GM18868 (cell line): Measurements from ENCODE around the gene NINJ1.
"Not testable (repeated sequence)": the region's sequence is repeated elsewhere in the genome, so short reads cannot be mapped to it uniquely, and the experiment has no call there.

Experiments
- ATAC-seq: cut with Tn5 transposase; IDR thresholded peaks from one replicate; pipeline ENCODE4 v1.9.1; 2021; ENCODE audit warnings: mild to moderate bottlenecking, moderate library complexity; ENCODE audit not compliant: unreplicated experiment

NINJ1 gene

DNA sequence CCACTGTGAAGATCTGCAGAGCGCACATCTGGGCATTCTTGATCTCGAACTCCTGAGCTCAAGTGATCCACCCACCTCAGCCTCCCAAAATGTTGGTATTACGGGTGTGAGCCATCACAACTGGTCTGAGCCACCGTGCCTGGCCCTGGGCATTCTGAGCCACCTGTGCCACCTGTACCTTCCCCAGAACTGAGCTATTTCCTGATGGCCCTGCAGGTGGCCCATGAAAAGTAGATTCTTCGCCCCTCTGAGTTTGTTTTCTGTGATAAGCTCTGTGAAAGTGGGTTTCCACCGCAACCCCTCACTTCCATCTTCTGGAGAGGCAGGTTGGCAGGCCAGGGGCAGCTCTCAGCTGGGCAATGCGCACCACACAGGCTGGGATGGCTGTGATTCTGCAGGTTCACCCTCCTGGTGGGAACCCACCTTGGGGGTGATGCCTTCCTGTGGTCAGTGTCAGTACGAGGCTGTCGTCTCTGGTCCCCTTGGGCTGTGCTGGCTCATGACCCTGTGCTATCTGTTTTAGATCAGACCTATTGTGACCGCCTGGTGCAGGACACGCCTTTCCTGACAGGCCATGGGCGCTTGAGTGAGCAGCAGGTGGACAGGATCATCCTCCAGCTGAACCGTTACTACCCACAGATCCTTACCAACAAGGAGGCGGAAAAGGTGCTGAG, 26.8 kb downstream of the NINJ1 start:
- ATAC-seq = no peak

DNA sequence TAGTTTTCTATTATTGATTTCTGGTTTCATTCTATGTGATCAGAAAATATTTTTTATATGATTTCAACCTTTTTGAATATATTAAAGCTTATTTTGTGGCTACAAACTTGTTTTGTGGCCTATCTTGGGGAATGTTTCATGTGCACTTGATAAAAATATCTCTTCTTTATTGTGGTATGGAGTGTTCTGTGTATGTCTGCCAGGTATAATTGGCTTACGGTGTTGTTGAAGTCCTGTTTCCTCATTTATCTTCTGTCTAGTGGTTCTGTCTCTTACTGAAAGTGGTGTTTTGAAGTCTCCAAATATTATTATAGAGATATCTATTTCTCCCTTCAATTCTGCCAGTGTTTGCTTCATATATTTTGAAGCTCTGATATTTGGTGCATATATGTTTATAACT, 28.4 kb downstream of the NINJ1 start:
- no peak for ATAC-seq

DNA sequence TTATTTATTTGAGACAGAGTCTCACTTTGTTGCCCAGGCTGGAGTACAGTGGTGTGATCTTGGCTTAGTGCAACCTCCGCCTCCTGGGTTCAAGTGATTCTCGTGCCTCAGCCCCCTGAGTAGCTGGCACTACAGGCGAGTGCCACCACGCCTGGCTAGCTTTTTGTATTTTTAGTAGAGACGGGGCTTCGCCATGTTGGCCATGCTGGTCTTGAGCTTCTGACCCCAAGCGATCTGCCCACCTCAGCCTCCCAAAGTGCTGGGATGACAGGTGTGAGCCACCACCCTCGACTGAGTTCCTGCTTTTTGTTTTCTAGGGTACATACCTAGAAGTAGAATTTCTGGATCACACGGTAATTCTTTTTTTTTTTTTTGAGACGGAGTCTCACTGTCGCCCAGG, 33.0 kb downstream of the NINJ1 start:
- not testable (repeated sequence) for ATAC-seq

DNA sequence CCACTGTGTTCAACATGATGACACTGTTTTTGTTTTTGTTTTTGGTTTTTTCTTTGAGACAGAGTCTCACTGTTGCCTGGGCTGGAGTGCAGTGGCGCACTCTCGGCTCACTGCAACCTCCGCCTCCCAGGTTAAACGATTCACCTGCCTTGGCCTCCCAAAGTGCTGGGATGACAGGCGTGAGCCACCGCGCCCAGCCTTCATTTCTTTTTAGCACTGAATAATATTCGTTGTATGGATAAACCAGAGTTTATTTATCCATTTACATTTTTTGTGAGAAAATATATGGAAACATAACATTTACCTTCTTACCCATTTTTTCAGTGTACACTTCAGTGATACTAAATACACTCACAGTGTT, 33.8 kb downstream of the NINJ1 start:
- no peak for ATAC-seq

DNA sequence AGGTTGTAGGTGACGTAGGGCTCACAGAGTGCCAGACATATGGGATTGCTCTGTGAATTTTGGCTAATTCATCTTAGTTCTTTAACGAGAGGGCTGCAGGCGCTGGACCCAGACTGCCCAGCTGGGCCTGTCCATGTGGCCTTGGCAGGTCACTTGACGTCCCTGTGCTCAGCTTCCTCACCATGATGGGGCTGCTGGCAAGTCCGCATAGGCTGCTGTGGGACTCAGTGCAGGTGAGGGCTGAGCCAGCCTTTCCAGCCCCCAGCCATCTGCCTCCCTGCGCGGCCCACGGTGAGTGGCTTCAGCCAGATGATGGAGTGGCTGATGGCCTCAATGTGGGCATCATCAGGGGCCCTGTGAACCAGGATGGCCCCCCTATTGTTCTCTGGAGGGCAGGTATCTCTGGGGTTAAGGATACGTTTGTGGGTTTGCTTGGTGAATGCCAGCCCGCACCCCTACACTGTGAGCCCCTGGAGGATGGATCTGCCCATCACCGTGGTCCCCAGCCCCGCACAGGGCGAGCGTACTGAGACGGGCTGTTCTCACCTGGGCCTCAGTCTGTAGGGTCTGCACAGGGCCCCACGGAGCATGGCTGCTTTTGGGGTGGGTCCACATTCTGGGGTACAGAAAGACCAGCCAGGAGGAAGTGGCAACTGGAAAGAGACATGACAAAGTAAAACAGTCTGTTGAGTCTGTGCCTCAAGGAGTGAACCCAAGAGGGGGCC, 34.3 kb downstream of the NINJ1 start:
- ATAC-seq = no peak

DNA sequence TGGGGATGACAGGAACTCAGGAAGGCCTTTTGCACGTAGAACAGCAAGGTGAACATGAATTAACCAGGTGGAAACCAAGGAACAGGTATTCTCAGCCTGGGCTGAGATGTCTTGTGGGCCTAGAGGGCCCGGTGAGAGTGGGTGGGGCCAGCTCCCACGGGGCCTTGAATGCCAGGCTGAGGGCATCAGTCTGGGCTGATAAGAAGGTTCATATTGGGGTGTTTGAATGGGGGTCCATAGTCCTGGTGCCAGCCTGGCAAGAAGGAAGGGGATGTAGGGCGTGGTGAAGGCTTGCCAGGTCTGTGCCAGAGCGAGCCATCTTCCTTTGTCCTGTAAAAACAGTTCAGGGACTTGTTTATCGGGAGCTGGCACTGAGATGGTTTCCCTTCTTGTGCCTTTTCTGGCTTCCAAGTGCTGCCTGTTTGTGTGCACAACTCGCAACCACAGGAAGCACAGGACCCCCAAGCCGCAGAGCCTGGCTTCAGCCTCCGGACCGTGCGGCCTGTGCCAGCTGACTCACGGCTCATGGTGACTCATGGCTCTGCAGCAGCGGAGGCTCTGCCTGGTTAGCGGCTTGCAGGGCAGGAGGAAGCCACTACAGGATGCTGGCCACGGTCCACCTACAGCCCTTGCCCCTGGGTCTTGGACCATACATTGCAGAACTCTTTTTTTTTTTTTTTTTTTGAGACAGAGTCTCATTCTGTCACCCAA, 35.7 kb downstream of the NINJ1 start:
- no peak for ATAC-seq

DNA sequence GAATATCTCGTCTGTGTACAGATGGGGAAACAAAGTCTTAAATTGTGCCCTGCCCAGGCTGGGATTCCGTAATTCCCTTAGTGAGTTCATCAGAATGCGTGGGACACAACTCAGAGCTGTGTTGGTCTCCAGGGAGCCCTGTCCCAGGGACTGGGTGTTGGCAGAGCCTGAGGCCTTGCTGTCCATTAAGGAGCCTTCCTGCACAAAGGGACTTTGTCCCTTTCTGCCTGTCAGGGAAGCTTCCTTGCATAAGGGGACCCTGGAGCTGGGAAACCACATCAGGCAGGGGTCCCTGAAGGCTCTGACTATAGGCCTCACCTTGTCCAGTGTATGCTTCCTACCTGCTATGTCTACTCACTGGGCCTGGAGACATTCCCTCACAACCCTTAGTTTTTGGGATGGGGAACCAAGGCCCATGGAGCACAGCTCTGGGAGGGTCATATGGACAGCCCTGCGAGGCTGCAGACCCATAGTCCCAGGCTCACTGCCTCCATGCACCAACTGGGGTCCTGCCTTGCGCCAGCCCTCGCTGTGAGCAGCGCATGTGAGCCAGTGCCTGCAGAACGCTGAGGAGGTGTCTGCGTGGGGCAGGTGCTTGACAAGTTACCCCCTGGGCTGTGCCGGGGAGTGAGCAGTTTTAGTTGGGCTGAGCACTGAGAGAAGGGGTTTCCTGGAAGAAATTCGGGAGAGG, 36.4 kb downstream of the NINJ1 start:
- no peak for ATAC-seq

DNA sequence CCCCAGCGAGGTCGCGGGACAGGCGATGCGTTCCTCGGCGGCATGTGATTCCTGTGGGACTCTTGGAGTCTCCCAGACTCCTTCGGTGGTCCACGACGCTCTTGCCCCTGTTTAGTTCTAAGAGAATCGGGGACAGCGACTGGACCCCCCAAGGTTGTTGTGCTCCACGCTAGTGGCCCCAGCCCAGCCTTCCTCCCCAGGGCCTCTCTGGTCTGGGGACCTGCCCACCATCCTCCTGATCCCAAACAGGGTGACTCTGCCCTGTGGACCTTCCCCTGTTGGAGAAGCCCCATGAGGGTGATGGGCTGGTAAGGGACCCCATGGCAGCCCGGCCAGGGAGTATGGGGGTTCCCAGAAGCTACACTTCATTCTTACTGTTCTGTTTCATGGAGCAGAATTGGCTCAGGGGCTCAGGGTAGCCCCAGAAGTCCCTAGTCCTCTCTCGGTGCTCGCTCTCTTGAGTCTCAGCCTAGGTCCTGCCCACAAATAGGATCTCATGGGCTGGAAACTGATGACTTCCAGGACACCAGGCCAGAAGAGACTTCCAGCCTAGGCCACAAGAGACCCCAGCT, 37.2 kb downstream of the NINJ1 start:
- ATAC-seq = no peak

DNA sequence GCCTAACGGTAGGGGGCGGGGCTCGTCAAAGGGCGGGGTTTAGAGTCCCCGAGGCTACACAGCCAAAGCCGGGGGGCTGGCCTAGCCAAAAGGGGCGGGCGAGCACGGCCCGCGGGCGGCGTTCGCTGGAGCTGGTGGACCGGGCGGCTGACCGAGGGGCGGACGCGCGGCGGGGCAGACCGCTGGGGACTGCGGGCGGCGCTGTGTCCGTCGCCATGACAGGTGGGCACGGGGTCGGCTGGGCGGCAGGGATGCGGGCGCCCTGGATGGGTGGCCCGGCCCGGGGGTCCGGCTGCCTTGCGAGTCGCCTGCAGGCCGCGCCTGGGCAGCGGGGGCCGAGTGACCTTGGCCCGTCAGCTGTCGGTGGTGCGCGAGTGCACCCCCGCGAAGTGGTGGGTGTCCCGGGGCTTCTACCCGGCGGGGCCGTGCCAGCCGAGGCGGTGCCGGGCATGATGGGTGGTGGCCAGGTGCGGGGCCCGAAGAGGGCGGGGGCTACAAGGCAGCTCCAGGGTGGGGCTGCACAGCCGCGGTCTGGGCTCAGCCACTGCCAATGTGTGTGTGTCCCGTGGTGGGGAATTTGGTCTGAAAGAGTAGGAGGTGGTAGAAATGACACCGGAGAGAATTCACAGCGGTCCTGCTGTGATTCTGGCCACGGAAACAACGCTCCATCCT, 37.8 kb downstream of the NINJ1 start, which contains the start of gene CARD19:
Gene CARD19, plus strand, starts transcription at position 87 of the 672 bp plus-strand sequence. Its CDS starts 129 bp downstream, at position 216.
- ATAC-seq = no peak

DNA sequence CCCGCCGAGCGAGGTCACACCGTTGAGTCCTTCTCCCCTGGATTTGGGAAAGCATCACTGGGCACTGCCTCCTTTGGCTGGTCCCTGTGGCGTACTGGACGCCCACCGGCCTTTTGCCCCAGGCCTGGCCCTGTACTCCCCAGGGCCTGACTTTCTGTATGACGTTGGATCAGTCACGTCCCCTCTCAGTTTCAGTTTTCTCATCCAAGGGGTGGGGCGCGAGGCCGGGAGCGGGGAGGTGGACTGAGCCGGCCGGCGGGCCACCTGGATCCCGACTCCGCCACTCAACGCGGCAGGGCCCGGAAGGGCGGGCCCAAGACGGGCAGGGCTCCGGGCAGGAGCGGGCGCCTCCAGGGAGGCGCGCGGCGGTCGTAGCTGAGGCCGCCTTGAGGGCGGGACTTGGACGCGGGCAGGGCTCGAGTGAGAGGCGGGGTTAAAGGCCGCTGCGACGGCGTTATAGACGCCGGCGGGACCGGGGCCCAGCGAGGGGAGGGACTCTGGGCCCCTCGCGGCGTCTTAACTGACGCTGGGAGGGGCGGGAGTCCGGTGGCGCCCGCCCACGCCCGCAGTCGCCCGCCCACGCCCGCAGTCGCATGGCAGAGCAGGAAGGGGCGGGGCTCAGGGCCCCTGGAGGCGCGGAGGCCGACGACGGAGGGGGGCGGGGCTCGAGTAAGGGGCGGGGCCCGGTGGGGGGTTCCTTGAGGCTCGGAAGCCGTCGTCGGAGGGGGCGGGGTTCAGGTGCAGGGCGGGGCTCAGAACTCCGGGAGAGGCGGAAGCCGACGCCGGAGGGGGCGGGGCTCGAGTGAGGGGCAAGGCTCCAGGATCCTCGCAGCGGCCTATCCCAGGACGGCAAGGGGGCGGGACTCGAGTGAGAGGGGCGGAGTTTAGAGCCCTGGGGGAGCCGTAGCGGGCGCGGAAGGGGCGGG, 38.6 kb downstream of the NINJ1 start:
- ATAC-seq = peak; percentile 64

DNA sequence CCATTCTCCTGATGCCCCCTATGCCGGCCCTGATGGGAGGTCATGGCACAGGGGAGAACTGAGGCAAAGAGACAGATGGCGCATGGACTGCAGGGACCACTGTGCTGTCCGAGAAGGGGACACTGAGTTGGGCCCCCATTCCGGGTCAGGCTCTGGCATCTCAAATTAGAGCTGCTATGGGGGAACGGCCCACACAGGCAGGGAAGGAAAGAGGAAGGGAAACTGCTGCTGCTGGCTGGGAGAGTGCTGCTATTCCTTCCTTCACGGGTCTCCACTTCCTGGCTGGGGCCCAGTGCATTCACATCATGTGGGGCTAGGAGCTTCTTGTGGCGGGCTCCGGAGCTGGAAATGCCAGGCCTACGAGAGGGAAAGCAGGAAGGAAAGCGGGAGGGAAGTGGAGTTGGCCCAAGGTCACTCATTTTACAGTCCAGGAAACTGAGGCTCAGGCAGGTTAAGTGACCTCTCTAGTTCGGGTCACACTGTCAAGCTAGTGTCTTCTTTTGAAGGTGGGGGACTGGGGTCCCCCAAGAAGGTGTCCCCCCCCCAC, 39.3 kb downstream of the NINJ1 start:
- ATAC-seq = peak; percentile 13

DNA sequence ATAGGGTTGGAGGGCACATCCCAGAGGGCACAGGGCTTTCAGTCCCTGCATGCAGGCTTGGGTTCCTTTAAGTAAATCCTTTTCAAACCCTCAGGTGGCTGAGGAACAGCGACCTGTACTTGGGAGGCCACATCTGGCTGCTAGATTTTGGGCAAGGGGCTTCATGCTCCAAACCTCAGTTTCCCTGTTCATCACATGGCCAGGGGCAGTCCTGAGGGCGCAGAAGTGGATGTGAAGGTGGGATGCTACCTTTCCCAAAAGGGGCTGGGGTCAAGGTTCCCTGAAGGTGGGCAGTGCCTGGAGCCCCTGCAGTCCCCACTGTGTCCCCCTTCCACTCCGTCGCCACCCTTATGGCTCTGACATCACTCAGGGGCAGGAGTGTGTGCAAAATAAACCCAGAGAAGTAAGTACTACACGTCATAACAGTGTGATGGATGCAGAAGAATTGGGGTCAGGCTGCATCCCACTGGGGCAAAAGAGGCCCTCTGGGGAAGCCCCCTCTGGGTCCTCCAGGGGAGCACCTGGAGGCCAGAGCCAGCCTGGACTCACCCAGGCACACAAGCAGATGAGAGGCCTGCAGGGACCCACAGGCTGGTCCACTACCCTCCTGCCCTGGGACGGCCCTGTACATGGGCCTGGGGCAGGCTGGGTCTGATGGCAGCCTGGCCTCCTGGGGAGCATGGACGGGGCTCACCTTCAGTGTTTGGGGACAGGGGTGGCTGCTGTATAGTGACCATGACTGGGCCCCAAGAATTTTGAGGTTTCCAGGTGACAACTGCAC, 40.0 kb downstream of the NINJ1 start:
- no peak for ATAC-seq

DNA sequence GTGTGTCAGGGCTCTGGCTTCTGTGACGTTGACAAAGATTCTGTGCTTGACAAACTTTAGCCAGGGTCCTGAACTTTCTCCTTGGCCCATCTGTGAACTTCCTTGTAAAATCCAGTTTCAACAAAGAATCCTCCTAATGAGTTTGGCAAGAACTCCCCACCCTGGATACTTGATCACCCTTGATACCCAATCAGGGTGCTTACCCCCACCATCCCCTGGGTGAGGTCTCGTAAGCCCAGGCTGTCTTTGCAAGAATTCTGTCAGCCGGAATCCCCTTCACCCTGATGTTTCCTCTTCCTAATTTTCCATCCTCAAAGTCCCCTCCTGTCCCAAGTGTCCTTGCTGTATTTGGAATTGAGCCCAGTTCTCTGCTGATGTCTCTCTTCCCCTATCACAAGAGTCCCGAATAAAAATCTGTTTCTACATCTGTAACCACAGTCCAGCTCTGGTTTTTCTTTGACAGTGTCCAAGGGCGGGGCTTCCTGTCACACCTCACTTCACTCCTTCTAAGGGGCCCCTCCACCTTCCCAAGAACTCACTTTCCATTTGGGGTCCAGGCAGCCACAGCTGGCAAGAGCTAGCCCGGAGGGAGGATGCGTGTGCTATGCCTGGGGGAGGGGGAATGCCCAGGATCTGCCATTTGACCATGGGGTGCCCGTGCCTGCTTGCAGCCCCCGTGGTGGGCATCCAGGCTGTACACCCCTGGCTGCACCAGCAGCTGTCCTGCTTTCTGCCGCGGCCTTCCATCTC, 40.7 kb downstream of the NINJ1 start:
- no peak for ATAC-seq

DNA sequence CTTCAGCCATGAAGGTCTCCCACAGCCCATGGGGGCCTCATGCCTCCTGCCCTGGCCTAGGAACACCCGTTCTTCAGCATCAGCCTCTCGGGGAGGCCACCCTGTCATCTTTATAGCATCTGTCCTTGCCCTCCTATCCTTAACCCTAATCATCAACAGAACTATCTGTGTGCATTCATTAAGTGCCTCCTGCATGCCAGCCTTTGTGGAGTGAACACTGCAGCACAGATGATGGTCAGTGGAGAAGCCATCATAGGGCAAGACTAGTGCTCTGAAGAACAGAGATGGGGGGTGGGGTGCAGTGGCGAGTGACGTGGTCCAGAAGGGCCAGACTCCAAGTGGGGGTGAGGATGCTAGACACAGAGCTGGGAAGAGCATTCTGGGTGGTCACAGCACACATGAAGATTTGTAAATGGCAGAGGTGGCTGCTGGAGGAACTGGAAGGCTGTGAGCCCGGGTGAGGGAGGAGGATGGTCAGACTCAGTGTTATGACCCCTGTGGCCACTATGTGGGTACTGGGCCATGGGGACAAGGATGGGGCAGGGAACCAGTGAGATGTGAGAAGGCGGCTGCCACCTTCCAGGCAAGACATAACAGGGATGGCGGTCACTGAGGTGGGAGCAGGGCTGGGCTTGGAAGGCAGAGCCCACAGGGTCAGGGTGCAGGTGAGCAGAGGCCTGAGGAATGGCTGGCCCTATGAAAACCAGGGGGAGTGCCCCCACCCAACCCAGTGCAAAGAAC, 41.6 kb downstream of the NINJ1 start:
- ATAC-seq = no peak

DNA sequence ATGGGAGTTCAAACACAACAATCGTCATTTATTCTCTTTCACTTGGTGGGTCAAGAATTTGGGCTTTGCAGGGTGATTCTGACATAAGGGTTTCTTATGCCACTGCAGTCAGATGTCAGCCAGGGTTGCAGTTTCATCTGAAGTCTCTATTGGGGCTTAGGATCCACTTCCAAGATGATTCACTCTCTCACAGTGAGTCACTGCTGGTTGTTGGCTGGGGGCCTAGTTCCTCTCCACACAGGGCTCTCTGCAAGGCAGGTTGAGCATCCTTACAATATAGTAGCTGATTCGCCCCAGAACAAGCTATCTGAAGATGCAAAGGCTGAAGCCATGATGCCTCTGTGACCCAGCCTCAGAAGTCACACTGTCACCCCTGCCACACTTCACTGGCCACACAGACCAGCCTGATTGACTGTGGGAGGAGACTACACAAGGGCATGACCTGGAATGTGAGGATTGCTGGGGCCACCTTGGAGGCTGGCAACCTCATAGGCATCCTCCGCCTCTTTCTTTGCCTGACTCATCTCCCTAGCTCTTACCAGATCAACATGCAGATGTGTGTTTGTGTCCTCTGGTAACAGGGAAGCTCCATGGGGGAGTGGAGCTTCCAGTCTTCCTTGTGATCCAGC, 42.5 kb downstream of the NINJ1 start:
- no peak for ATAC-seq

DNA sequence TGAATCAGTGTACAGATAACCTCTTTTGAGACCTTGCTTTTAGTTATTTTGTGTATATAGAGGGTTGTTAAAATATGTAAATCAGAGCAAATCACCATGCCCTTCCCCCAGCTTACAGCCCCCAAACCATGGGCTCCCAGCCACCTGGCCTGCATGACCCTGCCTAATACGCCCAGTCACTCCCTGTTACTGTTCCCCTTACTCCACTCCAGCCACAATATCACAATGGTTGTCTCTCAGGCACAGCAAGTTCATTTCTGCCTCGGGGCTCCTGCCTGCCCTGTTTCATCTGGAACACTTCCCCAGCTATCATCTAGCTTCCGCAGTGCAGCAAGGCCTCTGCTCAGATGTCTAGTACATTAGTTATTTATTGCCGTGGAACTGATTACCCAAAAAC, 43.0 kb downstream of the NINJ1 start:
- ATAC-seq = no peak
